ENCODE results near the gene LEP. TPM values are rescaled to one million over a fixed set of nuclear protein-coding genes. Genes with fewer than 3 reads are reported as not detected.

LEP gene

DNA sequence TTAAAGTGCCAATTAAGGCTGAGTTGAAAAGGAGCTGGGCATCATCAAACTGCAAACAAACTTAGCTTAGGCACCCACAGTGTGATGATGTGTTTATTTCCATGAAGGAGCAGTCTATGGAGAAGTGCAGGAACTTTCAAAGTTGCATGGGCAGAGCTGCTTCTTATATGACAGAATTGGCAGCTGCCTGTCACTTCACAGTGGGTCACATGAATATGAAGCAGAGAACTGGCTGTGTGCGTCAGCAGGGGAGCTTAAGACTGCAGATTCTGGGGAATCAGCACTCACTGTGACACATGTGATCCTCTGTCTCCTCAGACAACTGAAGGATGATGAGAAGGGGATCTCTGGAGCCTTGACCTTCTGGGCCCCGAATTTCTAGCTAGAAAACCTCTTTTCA is 66.0 kb downstream of the LEP start:
- Histone ChIP-seq H3K4me1 (ENCODE audit: control insufficient read depth, low read depth, low read length) (no peaks in the 10 kb centered on the region), H2AK5ac (ENCODE audit: low read length) (no peak overlapping the region), H3K4ac (ENCODE audit: low read depth, low read length) (no peak overlapping the region), H3K23ac (ENCODE audit: low read length) (no peak overlapping the region), H4K5ac (ENCODE audit: low read length) (no peak overlapping the region), H3K79me1 (ENCODE audit: low read length) (no peaks in the 10 kb centered on the region), H3K27ac (ENCODE audit: low read depth, low read length) (no peak overlapping the region), H2BK15ac (replicated peaks; ENCODE audit: low read depth) (no peak overlapping the region), H2BK5ac (ENCODE audit: low read length) (no peak overlapping the region), H2BK120ac (ENCODE audit: low read depth, low read length) (no peak overlapping the region), H3K27me3 (ENCODE audit: insufficient read depth, low read length, poor library complexity) (no peaks in the 10 kb centered on the region), H3K9ac (ENCODE audit: low read length) (no peak overlapping the region), H3K18ac (ENCODE audit: low read length) (no peak overlapping the region), H4K8ac (ENCODE audit: low read depth, low read length) (no peak overlapping the region), H3K36me3 (ENCODE audit: control insufficient read depth, insufficient read depth, low read length) (peaks cover 3% of the 10 kb centered on the region), H3K56ac (ENCODE audit: low read length) (no peak overlapping the region), H3K4me2 (ENCODE audit: low read length) (no peak overlapping the region), H3K79me2 (ENCODE audit: control insufficient read depth, insufficient read depth, low read length) (no peaks in the 10 kb centered on the region), H3K4me3 (ENCODE audit: low read length) (no peak overlapping the region)
- DNase-seq, result no peak
- no CpG with 5 or more reads among the region's 2 CpGs for WGBS (ENCODE audit: extremely low coverage, insufficient coverage, low lambda C conversion rate)

Small RNAs within 50 kb of the gene (small RNA-seq; reads per million reads assigned to genes)
- gene MIR129-1 (ENCODE audit: insufficient read depth), result not detected
